ENCODE data around the gene NEURL1.
"Not testable (repeated sequence)": the region's sequence is repeated elsewhere in the genome, so short reads cannot be mapped to it uniquely, and the experiment has no call there.

The NEURL1 gene

DNA sequence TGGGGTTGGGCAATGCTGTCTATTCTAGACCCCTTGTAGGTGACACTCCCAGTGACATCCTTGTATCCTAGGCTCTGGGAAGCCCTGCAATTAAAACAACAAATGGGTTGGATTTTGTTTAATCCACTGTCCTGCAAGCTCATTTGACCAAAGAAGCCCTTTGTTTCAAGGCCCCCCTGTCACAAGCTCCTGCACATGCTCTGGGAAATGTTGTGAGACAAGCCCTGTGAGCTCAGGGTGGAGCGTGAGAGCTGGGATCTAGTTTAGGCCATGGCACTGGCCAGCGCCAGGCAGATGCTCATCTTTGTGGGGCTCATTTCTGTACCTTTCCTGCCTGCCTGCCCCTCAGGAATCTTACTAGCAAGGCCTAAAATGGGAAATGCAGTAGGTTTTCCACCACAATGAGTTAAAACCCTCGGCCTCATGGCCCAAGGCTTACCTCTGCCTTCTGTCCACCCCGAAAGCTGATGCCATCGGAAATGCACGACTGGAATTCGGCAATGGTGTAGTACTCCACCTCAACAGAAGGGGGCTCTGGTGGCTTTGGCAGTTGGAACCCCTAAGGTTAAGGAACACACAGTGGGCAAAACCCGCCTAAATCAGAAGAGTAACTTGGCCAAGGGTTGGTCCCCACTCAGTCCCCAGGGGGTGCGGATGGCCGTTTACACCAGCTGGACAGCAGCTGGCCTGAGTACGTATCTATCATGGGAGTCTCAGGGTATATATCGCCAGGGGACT lies 112.0 kb downstream of the NEURL1 start:
- Histone ChIP-seq H3K79me1 (ENCODE audit: low read depth, low read length) (peaks cover 1% of the 10 kb centered on the region), H3K4me1 (ENCODE audit: control insufficient read depth in 2 of 2, insufficient read depth in 1 of 2, low read depth in 1 of 2, low read length in 2 of 2) (peaks cover 0 to 2% of the 10 kb centered on the region in 2 donors)

DNA sequence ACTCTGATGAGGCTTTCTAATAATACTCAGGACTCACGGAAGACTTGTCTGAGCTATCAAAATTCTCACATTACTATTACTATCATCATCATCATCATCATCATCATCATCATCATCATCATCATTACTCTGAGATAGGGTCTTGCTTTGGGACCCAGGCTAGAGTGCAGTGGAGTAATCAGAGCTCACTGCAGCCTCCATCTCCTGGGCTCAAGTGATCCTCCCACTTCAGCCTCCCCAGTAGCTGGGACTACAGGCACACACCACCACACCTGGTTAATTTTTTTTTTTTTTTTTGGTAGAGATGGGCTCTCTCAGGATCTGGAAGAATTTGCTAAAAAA lies 112.6 kb downstream of the NEURL1 start:
- H4K8ac ChIP-seq (ENCODE audit: low read depth, low read length); H2BK15ac ChIP-seq (ENCODE audit: low read length); H3K4ac ChIP-seq (ENCODE audit: low read length); H2BK12ac ChIP-seq (ENCODE audit: low read length); H2BK5ac ChIP-seq (ENCODE audit: low read length); H3K23ac ChIP-seq (ENCODE audit: low read depth, low read length, poor library complexity); H3K14ac ChIP-seq (ENCODE audit: low read length); H3K4me3 ChIP-seq (ENCODE audit: low read length in 2 of 2); H3K4me2 ChIP-seq (ENCODE audit: insufficient read depth, low read length, poor library complexity, severe bottlenecking); H3K9me3 ChIP-seq (replicated peaks in 1 of 2; ENCODE audit: control insufficient read depth in 2 of 2, insufficient read depth in 1 of 2, low read depth in 1 of 2, low read length in 2 of 2); H2AK5ac ChIP-seq (ENCODE audit: low read depth, low read length); H4K91ac ChIP-seq (ENCODE audit: low read depth, low read length, poor library complexity); H3K9ac ChIP-seq (ENCODE audit: low read depth, low read length, poor library complexity); DNase-seq (ENCODE audit: low spot score); H3K27me3 ChIP-seq (ENCODE audit: control insufficient read depth in 3 of 3, insufficient read depth in 3 of 3, low read depth in 1 of 3, low read length in 3 of 3); H2BK120ac ChIP-seq (ENCODE audit: low read depth, low read length); H3K18ac ChIP-seq (ENCODE audit: low read length); H3K4me1 ChIP-seq (ENCODE audit: control insufficient read depth in 2 of 2, insufficient read depth in 1 of 2, low read depth in 1 of 2, low read length in 2 of 2); H3K27ac ChIP-seq (replicated peaks; ENCODE audit: low read length); H2AFZ ChIP-seq (ENCODE audit: low read length); H3K79me1 ChIP-seq (ENCODE audit: low read depth, low read length): not testable (repeated sequence)
- WGBS, 2 donors (ENCODE audit: extremely low coverage in 2 of 2, insufficient read length in 2 of 2, insufficient replicate concordance in 1 of 2): no CpG with 5 or more reads among the region's 1 CpG
- H3K36me3 ChIP-seq (replicated peaks in 1 of 2; ENCODE audit: control insufficient read depth in 2 of 2, insufficient read depth in 2 of 2, low read length in 2 of 2): peaks cover 7 to 30% of the 10 kb centered on the region in 2 donors

More for the DNA sequence above, 112.0 kb downstream of the NEURL1 start:
- Histone ChIP-seq H3K36me3 (replicated peaks in 1 of 2; ENCODE audit: control insufficient read depth in 2 of 2, insufficient read depth in 2 of 2, low read length in 2 of 2) (peaks cover 7 to 25% of the 10 kb centered on the region in 2 donors), H3K4me3 (ENCODE audit: low read length in 2 of 2) (no peak overlapping the region), H2AFZ (ENCODE audit: low read length) (no peak overlapping the region), H3K27ac (replicated peaks; ENCODE audit: low read length) (no peak overlapping the region), H4K8ac (ENCODE audit: low read depth, low read length) (no peak overlapping the region), H3K27me3 (ENCODE audit: control insufficient read depth in 3 of 3, insufficient read depth in 3 of 3, low read depth in 1 of 3, low read length in 3 of 3) (no peaks in the 10 kb centered on the region), H3K9ac (ENCODE audit: low read depth, low read length, poor library complexity) (no peak overlapping the region), H3K18ac (ENCODE audit: low read length) (no peak overlapping the region), H2BK120ac (ENCODE audit: low read depth, low read length) (no peak overlapping the region), H2AK5ac (ENCODE audit: low read depth, low read length) (no peak overlapping the region), H3K9me3 (replicated peaks in 1 of 2; ENCODE audit: control insufficient read depth in 2 of 2, insufficient read depth in 1 of 2, low read depth in 1 of 2, low read length in 2 of 2) (peaks cover 0 to 3% of the 10 kb centered on the region in 2 donors), H3K23ac (ENCODE audit: low read depth, low read length, poor library complexity) (no peak overlapping the region), H2BK12ac (ENCODE audit: low read length) (no peak overlapping the region), H3K14ac (ENCODE audit: low read length) (no peak overlapping the region), H3K4me2 (ENCODE audit: insufficient read depth, low read length, poor library complexity, severe bottlenecking) (no peak overlapping the region), H2BK5ac (ENCODE audit: low read length) (no peak overlapping the region), H4K91ac (ENCODE audit: low read depth, low read length, poor library complexity) (no peak overlapping the region), H2BK15ac (ENCODE audit: low read length) (no peak overlapping the region), H3K4ac (ENCODE audit: low read length) (no peak overlapping the region)
- no CpG with 5 or more reads among the region's 12 CpGs for WGBS, 2 donors (ENCODE audit: extremely low coverage in 2 of 2, insufficient read length in 2 of 2, insufficient replicate concordance in 1 of 2)
- no peak for DNase-seq (ENCODE audit: low spot score)

- H3K36me3 ChIP-seq (replicated peaks in 1 of 2; ENCODE audit: control insufficient read depth in 2 of 2, insufficient read depth in 2 of 2, low read length in 2 of 2): peaks cover 6 to 33% of the 10 kb centered on the region in 2 donors
- not testable (repeated sequence) for H3K27ac ChIP-seq (replicated peaks; ENCODE audit: low read length); H3K23ac ChIP-seq (ENCODE audit: low read depth, low read length, poor library complexity)
Measured at GRCh38 chr10:103607051-103607450, 113.5 kb downstream of the NEURL1 start.

DNA sequence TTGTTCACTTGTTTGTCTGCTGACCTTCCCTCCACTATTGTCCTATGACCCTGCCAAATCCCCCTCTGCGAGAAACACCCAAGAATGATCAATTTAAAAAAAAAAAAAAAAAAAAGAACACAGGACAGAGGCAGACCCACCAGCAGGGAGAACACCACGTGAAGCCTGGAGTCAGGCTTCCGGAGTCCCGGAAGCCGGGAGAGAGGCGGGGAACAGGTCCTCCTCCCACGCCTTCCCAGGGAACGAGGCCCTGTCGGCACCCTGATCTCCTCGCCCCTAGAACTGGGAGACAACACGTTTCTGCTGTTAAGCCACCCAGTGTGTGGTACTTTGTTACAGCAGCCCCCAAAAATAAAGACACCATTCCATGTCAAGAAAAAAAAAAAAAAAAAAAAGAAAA lies 114.6 kb downstream of the NEURL1 start:
- H3K14ac ChIP-seq (ENCODE audit: low read length); H3K4ac ChIP-seq (ENCODE audit: low read length); H3K9me3 ChIP-seq (replicated peaks in 1 of 2; ENCODE audit: control insufficient read depth in 2 of 2, insufficient read depth in 1 of 2, low read depth in 1 of 2, low read length in 2 of 2); H2AFZ ChIP-seq (ENCODE audit: low read length); H2BK12ac ChIP-seq (ENCODE audit: low read length); H2BK5ac ChIP-seq (ENCODE audit: low read length); H3K79me1 ChIP-seq (ENCODE audit: low read depth, low read length); H2BK120ac ChIP-seq (ENCODE audit: low read depth, low read length); H3K27me3 ChIP-seq (ENCODE audit: control insufficient read depth in 3 of 3, insufficient read depth in 3 of 3, low read depth in 1 of 3, low read length in 3 of 3); H3K18ac ChIP-seq (ENCODE audit: low read length); H4K8ac ChIP-seq (ENCODE audit: low read depth, low read length); H3K23ac ChIP-seq (ENCODE audit: low read depth, low read length, poor library complexity); H4K91ac ChIP-seq (ENCODE audit: low read depth, low read length, poor library complexity); H2BK15ac ChIP-seq (ENCODE audit: low read length); H3K4me1 ChIP-seq (ENCODE audit: control insufficient read depth in 2 of 2, insufficient read depth in 1 of 2, low read depth in 1 of 2, low read length in 2 of 2); H3K4me2 ChIP-seq (ENCODE audit: insufficient read depth, low read length, poor library complexity, severe bottlenecking); H3K9ac ChIP-seq (ENCODE audit: low read depth, low read length, poor library complexity); H2AK5ac ChIP-seq (ENCODE audit: low read depth, low read length); H3K27ac ChIP-seq (replicated peaks; ENCODE audit: low read length); DNase-seq (ENCODE audit: low spot score); H3K4me3 ChIP-seq (ENCODE audit: low read length in 2 of 2): not testable (repeated sequence)
- no CpG with 5 or more reads among the region's 11 CpGs for WGBS, 2 donors (ENCODE audit: extremely low coverage in 2 of 2, insufficient read length in 2 of 2, insufficient replicate concordance in 1 of 2)
- peaks cover 3 to 32% of the 10 kb centered on the region in 2 donors for H3K36me3 ChIP-seq (replicated peaks in 1 of 2; ENCODE audit: control insufficient read depth in 2 of 2, insufficient read depth in 2 of 2, low read length in 2 of 2)

More at GRCh38 chr10:103607051-103607450, 113.5 kb downstream of the NEURL1 start:
- not testable (repeated sequence) for H3K79me1 ChIP-seq (ENCODE audit: low read depth, low read length); H3K9ac ChIP-seq (ENCODE audit: low read depth, low read length, poor library complexity); H2AFZ ChIP-seq (ENCODE audit: low read length); H3K4me3 ChIP-seq (ENCODE audit: low read length in 2 of 2); H4K8ac ChIP-seq (ENCODE audit: low read depth, low read length); H2AK5ac ChIP-seq (ENCODE audit: low read depth, low read length); H3K9me3 ChIP-seq (replicated peaks in 1 of 2; ENCODE audit: control insufficient read depth in 2 of 2, insufficient read depth in 1 of 2, low read depth in 1 of 2, low read length in 2 of 2); H2BK15ac ChIP-seq (ENCODE audit: low read length); H3K4ac ChIP-seq (ENCODE audit: low read length); H3K18ac ChIP-seq (ENCODE audit: low read length); H3K27me3 ChIP-seq (ENCODE audit: control insufficient read depth in 3 of 3, insufficient read depth in 3 of 3, low read depth in 1 of 3, low read length in 3 of 3); H4K91ac ChIP-seq (ENCODE audit: low read depth, low read length, poor library complexity); DNase-seq (ENCODE audit: low spot score); H2BK12ac ChIP-seq (ENCODE audit: low read length); H3K14ac ChIP-seq (ENCODE audit: low read length); H3K4me2 ChIP-seq (ENCODE audit: insufficient read depth, low read length, poor library complexity, severe bottlenecking); H3K4me1 ChIP-seq (ENCODE audit: control insufficient read depth in 2 of 2, insufficient read depth in 1 of 2, low read depth in 1 of 2, low read length in 2 of 2); H2BK120ac ChIP-seq (ENCODE audit: low read depth, low read length); H2BK5ac ChIP-seq (ENCODE audit: low read length)
- no CpG with 5 or more reads among the region's 32 CpGs for WGBS, 2 donors (ENCODE audit: extremely low coverage in 2 of 2, insufficient read length in 2 of 2, insufficient replicate concordance in 1 of 2)

All from neuronal stem cell (in vitro differentiated cells).